ENCODE data around the gene PRKD3.

GRCh38 chr2:37364351-37364750 lies 39.7 kb upstream of the PRKD3 start:
- TF ChIP-seq, protein P1, sequence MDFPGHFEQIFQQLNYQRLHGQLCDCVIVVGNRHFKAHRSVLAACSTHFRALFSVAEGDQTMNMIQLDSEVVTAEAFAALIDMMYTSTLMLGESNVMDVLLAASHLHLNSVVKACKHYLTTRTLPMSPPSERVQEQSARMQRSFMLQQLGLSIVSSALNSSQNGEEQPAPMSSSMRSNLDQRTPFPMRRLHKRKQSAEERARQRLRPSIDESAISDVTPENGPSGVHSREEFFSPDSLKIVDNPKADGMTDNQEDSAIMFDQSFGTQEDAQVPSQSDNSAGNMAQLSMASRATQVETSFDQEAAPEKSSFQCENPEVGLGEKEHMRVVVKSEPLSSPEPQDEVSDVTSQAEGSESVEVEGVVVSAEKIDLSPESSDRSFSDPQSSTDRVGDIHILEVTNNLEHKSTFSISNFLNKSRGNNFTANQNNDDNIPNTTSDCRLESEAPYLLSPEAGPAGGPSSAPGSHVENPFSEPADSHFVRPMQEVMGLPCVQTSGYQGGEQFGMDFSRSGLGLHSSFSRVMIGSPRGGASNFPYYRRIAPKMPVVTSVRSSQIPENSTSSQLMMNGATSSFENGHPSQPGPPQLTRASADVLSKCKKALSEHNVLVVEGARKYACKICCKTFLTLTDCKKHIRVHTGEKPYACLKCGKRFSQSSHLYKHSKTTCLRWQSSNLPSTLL (IDR thresholded peaks at IDR 0.05) = no peak
- TF ChIP-seq TEAD4 (IDR thresholded peaks at IDR 0.05; ENCODE audit: low read length) = no peak
- TF ChIP-seq TEAD4 (CRISPR knock-in tag; IDR thresholded peaks at IDR 0.05; ENCODE audit: borderline replicate concordance) = no peak
- no peak for TF ChIP-seq GABPA (tag; conservative IDR thresholded peaks at IDR 0.05; ENCODE audit: low read depth)
- TF ChIP-seq XRCC5 (IDR thresholded peaks at IDR 0.05; ENCODE audit: low read depth, low read length) = no peak
- no peak for TF ChIP-seq ZNF12 (CRISPR knock-in tag; IDR thresholded peaks at IDR 0.05)
- TF ChIP-seq ZNF134 (CRISPR knock-in tag; conservative IDR thresholded peaks at IDR 0.05) = no peak
- TF ChIP-seq E2F6 (IDR thresholded peaks at IDR 0.05; ENCODE audit: borderline replicate concordance in 1 of 2, extremely low read depth in 1 of 2, insufficient read depth in 1 of 2, insufficient read length in 1 of 2, low read depth in 1 of 2, low read length in 1 of 2, poor library complexity in 1 of 2, severe bottlenecking in 1 of 2) = no peak
